ENCODE results near the gene FCN1.

DNA sequence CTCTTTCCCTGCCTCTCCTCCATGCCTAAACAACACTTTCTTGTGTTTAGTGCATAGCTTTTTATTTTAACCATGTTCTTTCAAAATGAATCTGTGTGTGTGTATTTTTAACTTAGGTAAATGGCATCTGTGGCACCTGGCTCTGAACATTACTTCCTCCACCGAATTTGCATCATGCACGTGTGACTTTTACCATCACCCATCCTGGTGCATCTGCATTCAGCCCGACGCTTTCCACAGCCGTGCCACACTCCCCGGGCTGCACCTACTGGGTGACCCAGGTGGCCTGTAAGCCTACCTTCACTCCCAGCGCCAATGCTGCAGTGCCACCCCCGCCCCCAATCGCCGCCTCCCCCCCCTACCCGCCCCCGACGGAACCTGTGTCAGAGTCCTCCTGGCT is 12.7 kb upstream of the FCN1 start:
- TF ChIP-seq, protein P1, sequence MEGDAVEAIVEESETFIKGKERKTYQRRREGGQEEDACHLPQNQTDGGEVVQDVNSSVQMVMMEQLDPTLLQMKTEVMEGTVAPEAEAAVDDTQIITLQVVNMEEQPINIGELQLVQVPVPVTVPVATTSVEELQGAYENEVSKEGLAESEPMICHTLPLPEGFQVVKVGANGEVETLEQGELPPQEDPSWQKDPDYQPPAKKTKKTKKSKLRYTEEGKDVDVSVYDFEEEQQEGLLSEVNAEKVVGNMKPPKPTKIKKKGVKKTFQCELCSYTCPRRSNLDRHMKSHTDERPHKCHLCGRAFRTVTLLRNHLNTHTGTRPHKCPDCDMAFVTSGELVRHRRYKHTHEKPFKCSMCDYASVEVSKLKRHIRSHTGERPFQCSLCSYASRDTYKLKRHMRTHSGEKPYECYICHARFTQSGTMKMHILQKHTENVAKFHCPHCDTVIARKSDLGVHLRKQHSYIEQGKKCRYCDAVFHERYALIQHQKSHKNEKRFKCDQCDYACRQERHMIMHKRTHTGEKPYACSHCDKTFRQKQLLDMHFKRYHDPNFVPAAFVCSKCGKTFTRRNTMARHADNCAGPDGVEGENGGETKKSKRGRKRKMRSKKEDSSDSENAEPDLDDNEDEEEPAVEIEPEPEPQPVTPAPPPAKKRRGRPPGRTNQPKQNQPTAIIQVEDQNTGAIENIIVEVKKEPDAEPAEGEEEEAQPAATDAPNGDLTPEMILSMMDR (IDR thresholded peaks at IDR 0.05 in 4 of 5, conservative IDR thresholded peaks at IDR 0.05 in 1 of 5) = no peak
- no peak for TF ChIP-seq POLR2A (IDR thresholded peaks at IDR 0.05)
